Prostate gland (tissue), 2 donors: ENCODE measurements around the gene TMOD3.

Source experiments
- CTCF ChIP-seq, 4 experiments: fragments of 200-600 bp in 2 of 4; fragments of 450-650 bp in 2 of 4; sonication (generic) in 2 of 4; IDR thresholded peaks; 1 replicate in 3 of 4; 2 replicates in 1 of 4; pipeline ENCODE4 v1.5.1; 2016 to 2019; ENCODE audit warnings: antibody characterized with exemption in 4 of 4, mild to moderate bottlenecking in 2 of 4, moderate library complexity in 2 of 4
- POLR2A ChIP-seq: fragments of 450-650 bp; IDR thresholded peaks from one replicate; pipeline ENCODE4 v1.6.1; 2016; ENCODE audit warnings: antibody characterized with exemption, mild to moderate bottlenecking

GRCh38 chr15:51846066-51846462, 16.6 kb downstream of the TMOD3 start:
- TF ChIP-seq POLR2A (no peak), CTCF (IDR thresholded peaks at IDR 0.05) (no peak)
